Measurements from ENCODE around the gene ADCY5.
"Not testable (repeated sequence)": the region's sequence is repeated elsewhere in the genome, so short reads cannot be mapped to it uniquely, and the experiment has no call there.

ADCY5 gene

DNA sequence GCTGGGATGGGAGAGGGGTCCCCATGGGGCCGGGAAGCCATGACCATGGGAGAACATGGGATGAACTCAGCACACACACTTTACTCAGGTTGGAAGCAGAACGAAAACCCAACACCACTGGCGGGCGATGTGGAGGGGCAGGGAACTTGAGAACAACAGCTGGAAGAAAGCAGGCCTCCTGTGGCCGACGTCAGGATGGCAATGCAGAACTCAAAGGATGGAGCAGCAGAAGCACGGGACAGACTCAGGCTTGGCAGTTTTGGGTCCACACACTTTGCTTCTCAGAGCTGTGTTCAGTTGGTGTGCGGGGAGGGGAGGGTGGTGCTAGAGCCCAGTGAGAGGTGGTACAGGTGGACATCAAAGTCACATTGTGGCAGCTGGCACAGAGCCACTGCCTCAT is 166.4 kb downstream of the ADCY5 start:
- no peak for DNase-seq

- no peak for DNase-seq
Observed at GRCh38 chr3:123281929-123282328, 167.0 kb downstream of the ADCY5 start.

- no peak for DNase-seq
Observed at GRCh38 chr3:123281406-123281805, 167.5 kb downstream of the ADCY5 start.

DNA sequence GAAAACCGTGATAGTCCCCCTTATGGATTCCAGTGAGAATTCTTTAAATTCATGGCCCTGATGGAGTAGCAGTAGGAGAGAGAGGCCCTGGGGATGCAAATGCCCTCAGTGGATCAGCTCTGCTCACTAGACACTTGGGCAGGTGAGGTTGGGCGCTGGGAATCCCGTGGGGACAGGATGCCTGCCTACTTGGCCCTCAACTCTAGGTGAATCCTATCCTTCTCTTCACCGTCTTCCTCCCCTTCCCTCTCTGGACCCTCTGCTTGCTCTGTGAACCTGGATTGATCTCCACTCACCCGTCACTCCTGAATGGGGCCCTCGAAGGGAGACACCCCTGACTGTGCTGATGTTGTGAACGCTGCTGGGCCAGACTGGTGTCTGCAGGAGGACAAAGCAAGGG is 169.8 kb downstream of the ADCY5 start:
- DNase-seq: no peak

GRCh38 chr3:123278446-123278845 is 170.4 kb downstream of the ADCY5 start:
- no peak for DNase-seq

GRCh38 chr3:123277106-123277505 is 171.8 kb downstream of the ADCY5 start:
- no peak for DNase-seq

- no peak for DNase-seq
Observed at GRCh38 chr3:123276346-123277006, 172.4 kb downstream of the ADCY5 start.

DNA sequence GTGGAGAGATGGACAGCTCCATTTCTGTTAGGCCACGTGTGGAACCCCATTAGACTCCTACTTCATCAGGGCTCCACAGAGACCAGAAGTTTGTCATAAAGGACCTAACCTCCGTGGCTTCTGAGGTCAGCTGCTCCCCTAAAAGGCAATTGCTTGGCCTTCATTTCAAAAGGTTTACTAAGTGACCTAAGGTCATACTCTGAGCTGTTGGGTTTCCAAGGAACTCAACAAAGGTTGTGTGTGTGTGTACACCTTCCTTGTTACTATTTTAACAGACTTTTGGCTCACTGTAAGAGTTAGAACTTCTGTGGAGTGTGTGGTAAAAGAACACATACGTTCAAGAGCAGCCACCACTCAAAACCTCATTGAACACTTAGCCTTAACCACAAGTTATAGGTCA is 173.2 kb downstream of the ADCY5 start:
- DNase-seq: no peak

GRCh38 chr3:123272547-123272946 is 176.3 kb downstream of the ADCY5 start:
- DNase-seq: no peak

GRCh38 chr3:123271466-123272159 is 177.3 kb downstream of the ADCY5 start:
- DNase-seq: no peak

GRCh38 chr3:123270818-123271217 is 178.1 kb downstream of the ADCY5 start:
- no peak for DNase-seq

DNA sequence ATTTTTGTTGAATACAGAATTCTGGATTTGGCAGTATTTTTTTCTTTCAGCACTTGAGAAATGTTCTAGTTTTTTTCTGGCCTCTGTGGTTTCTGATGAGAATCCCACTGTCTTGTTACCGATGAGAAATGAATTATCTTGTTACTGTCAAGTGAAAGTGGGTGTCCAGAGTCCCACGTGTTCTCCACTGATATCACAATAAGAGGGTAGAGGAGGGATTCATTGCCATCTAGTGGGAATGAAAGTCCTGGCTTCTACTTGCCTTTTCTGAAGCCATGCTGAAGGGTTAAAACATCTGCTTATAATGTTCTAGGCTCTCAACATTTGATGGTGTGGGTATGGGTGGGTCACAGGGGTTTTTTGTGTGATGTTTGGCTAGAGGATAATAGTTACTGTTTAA is 181.1 kb downstream of the ADCY5 start:
- DNase-seq: no peak

- no peak for DNase-seq
Observed at GRCh38 chr3:123263941-123264340, 184.9 kb downstream of the ADCY5 start.

- no peak for DNase-seq
Observed at GRCh38 chr3:123262868-123263267, 186.0 kb downstream of the ADCY5 start.

GRCh38 chr3:123262226-123262625 is 186.7 kb downstream of the ADCY5 start:
- DNase-seq: no peak

- DNase-seq: no peak
Observed at GRCh38 chr3:123261666-123262065, 187.2 kb downstream of the ADCY5 start.

DNA sequence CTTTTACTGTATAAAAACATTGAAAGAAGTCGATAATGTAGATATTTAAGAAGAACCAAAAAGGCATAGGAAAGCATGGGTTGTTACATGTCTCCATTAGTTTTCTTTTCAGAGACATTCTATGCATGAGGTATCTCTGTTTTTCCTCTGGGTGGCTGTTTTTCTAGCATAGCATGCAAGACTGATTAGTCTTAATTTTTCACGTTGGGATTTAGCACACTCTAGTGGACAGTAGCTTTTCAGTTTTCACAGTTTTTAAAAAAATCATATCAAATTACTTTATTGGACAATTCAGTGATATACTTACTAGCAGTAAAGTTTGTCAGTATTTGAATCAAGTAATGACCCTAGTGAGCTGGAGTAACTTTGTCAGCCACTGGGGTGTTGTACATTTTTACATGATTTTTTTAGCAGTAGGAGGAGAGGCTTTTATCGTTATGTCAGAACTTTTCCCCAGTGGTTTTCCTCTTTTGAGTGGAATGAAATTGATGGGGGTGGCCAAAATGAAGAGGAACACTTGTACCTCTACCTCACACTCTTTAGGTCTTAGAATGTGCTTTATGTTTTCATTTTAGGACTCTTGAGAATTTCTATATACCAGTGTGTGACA is 190.0 kb downstream of the ADCY5 start:
- DNase-seq: no peak

DNA sequence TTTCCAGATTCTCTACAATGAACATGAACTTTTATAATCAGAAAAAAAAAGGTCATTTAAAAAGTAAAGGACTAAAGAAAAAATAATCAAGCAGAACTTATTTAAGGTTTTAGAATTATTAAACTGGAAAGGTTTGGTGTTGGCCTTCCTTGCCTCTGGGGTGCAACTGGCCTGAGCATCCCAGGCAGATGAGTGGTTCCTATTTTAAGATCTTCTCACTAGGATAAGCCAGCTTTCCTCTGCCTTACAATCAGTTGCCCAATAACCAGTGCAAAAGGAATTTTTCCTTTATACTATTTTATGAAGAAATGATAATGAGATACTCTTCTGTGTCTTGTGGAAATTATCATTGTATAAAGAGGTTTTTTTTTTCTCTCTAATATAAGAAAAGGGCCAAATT is 190.5 kb downstream of the ADCY5 start:
- DNase-seq: no peak

GRCh38 chr3:123256256-123256655 is 192.6 kb downstream of the ADCY5 start:
- no peak for DNase-seq

DNA sequence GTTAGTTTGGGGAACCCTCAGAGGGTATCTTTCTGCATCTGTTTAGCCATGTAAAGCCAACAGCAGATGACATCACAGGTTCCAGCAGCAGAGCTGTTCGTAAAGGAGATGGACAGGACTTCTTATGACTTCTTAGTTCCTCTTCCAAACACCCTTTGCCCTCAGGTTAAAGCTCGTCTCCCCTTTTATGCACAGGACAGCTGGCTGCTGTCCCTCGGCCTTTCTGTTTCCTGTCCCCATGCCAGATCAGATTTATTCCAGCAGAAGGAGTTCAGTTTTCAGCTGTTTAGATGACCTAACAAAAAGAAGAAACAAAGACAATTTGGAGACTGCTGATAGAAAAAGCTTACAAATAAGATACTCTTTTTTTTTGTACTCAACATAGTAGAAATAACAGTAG is 202.0 kb downstream of the ADCY5 start:
- DNase-seq: no peak

DNA sequence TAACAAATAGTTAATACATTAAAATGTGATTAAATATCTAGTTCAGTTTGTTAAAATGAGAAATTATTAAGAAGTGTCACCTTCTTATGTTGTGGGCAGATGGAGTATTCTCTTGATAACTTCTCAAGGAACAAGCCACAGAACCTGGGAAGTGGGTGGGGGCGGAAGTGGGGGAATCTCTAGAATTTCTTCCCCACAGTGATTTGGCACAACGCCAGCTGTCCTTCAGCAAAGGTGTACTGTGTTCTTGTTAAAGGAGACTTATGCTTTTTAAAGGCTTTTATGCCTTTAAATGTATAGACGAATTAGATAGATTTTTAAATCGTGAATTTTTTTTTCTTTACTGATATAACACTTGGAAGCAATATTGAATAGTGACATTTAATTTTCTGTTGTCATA is 204.8 kb downstream of the ADCY5 start:
- DNase-seq: peak; percentile 25 to 35

DNA sequence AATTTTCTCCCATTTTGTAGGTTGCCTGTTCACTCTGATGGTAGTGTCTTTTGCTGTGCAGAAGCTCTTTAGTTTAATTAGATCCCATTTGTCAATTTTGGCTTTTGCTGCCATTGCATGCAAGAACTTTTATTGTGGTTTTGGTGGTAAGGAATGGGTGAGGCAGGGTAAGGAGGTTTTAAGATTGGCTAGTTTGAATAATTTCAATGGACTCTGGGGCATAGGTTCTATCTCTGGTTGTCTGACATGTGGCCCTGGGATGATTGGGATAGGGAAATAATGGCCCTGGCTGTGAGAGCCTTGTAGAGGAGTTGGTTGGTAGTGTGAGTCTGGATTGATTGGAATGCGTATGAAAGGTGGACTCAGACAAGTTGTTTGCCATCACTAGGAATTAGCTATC is 209.1 kb downstream of the ADCY5 start:
- no peak for DNase-seq

DNA sequence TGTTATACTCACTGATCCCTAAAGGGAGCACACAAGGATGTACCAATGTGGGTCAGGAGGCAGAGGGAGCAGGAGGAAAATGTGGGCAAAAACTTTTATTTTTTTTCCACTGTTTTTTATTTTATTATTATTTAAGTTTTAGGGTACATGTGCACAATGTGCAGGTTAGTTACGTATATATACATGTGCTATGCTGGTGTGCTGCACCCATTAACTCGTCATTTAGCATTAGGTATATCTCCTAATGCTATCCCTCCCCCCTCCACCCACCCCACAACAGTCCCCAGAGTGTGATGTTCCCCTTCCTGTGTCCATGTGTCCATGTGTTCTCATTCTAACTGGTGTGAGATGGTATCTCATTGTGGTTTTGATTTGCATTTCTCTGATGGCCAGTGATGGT is 209.7 kb downstream of the ADCY5 start:
- not testable (repeated sequence) for DNase-seq

- no peak for DNase-seq
Observed at GRCh38 chr3:123236902-123237301, 212.0 kb downstream of the ADCY5 start.
